GM12891 (cell line): Measurements from ENCODE around the gene WAPL.

Experiments used
- POLR2A ChIP-seq: IDR thresholded peaks from 2 replicates; pipeline ENCODE4 v1.6.1; 2011; ENCODE audit warnings: low read depth, low read length, control low read depth
- TAF1 ChIP-seq: IDR thresholded peaks from 2 replicates; pipeline ENCODE4 v1.6.1; 2011; ENCODE audit warnings: low read depth, low read length, control low read depth

DNA sequence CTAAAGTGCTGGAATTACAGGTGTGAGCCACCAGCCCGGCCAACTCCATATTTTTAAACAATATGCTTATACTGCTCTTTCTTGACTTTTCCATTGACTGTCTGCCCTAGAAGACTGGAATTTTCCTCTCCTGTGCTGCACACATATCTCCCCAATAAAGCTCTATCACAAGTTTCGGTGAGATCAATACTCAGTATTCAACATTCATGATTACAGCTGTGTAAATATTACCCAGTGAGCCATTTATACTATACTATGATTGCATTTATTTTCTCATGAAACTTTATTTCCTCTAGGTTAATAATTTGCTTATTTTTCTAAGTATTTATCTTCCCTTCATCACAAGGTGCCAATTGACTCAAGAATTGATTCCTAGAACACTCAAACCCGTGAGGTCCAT is 106.5 kb downstream of the WAPL start:
- TF ChIP-seq TAF1: no peak
- no peak for TF ChIP-seq POLR2A
